ENCODE results near the gene NMT1.

GRCh38 chr17:45111850-45112249, 50.7 kb downstream of the NMT1 start:
- TF ChIP-seq CTCF (IDR thresholded peaks at IDR 0.05 in 8 of 11, conservative IDR thresholded peaks at IDR 0.05 in 3 of 11), result no peak
- TF ChIP-seq POLR2A (IDR thresholded peaks at IDR 0.05), result no peak

Measured in spleen (tissue), 7 donors.